T-helper 2 cell treated with Interferon-gamma antibody and Interleukin-4, amounts not matched to agents 100 ng/mL and 5 ng/mL, for 36 hours (primary cell): Measurements from ENCODE around the gene MISP3. TPM values are rescaled to one million over a fixed set of nuclear protein-coding genes. Genes with fewer than 3 reads are reported as not detected.

ENCODE experiments used
- intact Hi-C: fragments of 100-400 bp; cut with micrococcal nuclease; formaldehyde crosslinking; loops from one replicate; pipeline ENCODE4 v1.15.1; 2023
- total RNA-seq: library from RNA; stranded (reverse); gene quantifications from 2 replicates; pipeline ENCODE4 v1.2.3, GENCODE V29; 2022

The MISP3 gene
- total RNA-seq, 1 donor from 2014 or later: 2.1 TPM

DNA sequence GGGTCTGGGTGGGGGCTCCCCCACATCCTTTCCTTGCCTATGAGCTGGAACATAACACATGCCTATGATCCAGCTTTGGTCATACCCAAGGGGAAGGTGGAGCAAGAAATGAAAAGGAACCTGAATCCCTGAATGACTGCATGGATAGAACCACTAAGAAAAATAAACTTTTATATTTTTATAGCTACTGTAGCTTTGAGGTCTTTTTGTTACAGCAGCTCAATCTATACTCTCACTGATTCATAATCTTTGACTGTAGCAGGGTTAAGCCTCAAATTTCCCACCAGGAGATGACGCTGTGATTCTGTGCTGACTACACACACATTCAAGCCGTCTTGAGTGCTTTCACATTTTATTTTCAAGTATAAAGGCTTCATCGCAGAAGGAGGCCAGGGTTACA is 19.6 kb upstream of the MISP3 start:
- intact Hi-C loops: no loop called here

DNA sequence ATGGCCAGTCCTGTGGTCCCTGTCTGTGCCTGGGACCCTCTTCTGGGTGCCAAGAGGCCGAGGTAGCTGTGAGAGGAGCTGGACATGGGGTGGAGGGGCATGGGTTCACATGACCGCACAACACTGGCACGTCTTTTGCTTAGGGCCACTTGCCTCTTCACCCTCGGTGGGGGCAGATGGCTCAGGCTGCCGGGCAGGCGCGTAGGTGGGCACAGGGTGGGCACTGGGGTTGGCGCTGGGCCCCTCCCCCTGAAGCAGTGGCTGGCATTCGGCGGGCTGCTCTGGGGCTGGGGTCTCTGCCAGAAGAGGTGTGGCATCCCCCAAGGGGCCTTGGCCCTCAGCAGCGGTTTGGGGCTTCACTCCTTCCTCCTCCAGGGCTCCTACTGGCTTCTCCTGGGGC is 19.1 kb upstream of the MISP3 start:
- intact Hi-C loops: no loop called here

DNA sequence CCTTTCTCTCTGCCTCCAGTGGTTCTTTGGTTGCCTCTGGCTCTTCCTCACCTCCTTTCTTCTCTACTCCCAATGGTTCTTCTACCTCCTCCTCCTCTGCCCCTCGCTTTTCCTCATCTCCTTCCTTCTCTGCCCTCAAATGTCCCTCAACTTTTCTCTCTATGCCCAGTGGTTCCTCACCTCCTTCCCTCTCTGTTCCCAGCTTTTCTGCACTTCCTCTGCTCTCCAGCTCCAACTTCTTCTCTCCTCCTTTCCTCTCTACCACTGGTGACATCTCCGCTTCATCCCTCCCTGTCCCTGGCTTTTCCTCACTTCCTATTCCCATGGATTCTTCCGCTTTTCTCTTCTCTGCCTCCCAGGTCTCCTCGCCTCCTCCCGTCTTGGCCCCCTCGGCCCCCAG is 18.5 kb upstream of the MISP3 start:
- intact Hi-C loops: no loop called here

GRCh38 chr19:14054721-14055120 is 17.9 kb upstream of the MISP3 start:
- intact Hi-C loops: loop anchor here (5.0 kb wide), 1 partner anchor 172 kb away; no protein-coding TSS in a partner anchor

GRCh38 chr19:14055396-14055795 is 17.2 kb upstream of the MISP3 start:
- intact Hi-C loops: loop anchor here (5.0 kb wide), 1 partner anchor 173 kb away; no protein-coding TSS in a partner anchor

DNA sequence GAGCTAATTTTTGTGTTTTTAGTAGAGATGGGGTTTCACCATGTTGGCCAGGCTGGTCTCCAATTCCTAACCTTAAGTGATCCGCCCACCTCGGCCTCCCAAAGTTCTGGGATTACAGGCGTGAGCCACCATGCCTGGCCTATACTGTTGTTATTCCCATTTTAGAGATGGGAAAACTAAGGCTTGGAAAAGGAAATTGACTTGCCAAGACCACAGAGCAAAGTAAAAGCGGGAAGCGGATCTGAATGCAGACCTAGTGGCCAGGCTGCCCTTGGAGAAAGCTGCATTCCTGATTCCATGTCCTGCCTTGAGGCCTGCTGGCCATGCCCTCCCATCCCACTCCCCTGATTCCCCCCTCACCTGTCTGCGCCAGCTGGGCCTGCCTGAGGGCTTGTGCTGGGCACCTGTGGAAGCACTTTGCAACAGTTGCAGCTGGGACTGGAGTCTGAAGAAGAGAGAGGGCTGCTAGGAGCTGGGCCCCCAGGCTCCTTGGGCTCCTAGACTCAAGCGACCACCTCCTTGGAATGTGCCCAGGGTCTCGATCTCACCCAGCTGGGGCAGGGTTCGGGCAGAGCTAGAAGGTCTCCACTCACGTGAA is 16.4 kb upstream of the MISP3 start:
- intact Hi-C loops: loop anchor here (5.0 kb wide), 1 partner anchor 174 kb away; no protein-coding TSS in a partner anchor

- intact Hi-C loops: loop anchor here (5.0 kb wide), 1 partner anchor 175 kb away; no protein-coding TSS in a partner anchor
Measured at GRCh38 chr19:14056741-14057356, 15.7 kb upstream of the MISP3 start.

GRCh38 chr19:14058182-14059092 is 14.1 kb upstream of the MISP3 start:
- intact Hi-C loops: loop anchor here (5.0 kb wide), 1 partner anchor 176 kb away; no protein-coding TSS in a partner anchor

DNA sequence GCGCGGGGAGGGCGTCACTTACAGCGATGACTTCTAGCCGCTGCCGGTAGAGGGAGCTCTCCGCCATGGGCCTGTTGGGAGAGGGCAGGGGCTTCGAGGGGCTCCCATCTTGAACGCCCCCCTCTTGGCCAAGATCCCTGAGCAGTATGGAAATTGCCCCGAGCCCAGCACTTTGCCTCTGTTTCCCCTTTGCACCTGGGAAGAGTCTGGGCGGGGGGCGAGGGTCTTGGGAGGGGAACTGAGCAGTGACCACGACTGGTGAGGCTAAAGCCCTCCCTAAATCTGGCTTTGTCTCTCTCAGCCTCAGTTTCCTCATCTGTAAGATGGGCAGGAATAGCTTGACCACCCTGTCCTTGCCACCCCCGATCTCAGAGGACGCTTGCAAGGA is 13.5 kb upstream of the MISP3 start:
- intact Hi-C loops: loop anchor here (5.0 kb wide), 1 partner anchor 177 kb away; no protein-coding TSS in a partner anchor

GRCh38 chr19:14059652-14060155 is 12.9 kb upstream of the MISP3 start:
- intact Hi-C loops: loop anchor here (5.0 kb wide), 1 partner anchor 177 kb away; no protein-coding TSS in a partner anchor

DNA sequence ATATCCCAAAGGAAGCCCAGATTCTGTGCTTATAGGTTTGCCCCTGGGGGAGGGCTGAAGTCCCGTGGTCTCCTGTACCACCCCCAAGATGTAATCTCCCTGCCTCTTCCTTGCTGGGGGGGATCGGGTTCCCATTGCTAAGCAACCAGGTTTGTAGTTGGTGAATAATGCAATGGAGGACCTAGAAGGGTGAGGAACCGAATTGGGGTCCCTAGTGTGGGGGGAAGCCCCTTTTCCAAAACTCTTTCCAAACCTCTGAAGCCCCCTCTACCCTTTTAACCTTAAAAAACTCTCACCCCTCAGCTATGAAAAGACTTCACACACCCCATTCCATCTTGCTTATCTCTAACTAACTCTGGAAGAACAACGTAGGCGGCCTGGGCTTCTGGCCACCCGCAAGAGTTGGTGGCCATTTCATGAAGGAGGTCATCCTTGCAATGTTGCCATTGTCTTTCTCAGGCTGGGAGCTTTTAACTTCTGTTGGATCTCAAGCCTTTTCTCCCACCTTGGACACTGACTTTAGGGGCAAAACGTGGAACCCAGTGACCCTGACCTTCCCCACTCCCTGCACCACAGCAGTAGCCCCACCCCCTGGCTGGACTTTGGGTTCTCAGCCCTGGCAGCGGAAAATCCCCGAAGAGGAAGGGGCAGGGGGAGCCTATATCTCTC is 11.4 kb upstream of the MISP3 start:
- intact Hi-C loops: no loop called here

DNA sequence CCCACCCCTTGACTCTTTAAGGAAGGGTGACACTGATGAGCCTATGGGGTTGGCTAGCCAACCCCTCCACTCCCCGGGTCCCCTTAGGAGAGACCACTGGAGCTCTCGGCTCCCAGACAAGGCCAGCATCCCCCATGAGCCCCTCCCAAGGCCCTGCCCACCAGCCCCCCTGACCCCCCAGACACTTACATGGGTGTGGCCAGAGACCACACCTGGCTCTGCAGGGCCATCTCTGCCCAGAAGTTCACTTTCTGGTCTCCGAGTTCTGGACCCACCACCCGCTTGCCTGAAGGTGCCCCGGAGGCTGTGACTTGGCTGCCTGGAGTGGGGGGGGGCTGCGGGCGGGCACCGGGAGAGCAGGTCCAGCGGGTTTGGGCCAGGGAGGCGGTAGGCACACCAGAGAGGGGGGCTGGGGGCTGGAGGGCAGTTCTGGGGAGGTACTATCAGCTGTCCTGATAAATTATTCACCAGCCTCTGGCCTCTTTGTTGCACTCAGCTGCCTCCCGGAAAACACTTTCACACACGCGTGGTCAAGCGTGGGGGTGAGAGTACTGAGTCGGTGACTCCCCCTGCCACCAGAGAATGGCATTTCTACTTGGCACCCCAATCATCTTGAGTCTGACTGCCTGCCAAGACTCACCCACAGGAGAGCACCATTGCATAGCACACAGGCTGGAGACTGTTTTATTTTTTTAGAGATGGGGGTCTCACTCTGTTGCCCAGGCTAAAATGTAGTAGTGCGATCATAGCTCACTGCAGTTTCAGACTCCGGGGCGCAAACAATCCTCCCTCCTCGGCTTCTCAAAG is 10.6 kb upstream of the MISP3 start, which contains the start of gene PALM3:
Gene PALM3, minus strand, starts transcription at position 326 of the 807 bp plus-strand sequence. Its CDS starts 96 bp downstream, at position 230.
- intact Hi-C loops: no loop called here

GRCh38 chr19:14062558-14062855 is 10.1 kb upstream of the MISP3 start:
- intact Hi-C loops: no loop called here

GRCh38 chr19:14063105-14063504 is 9.5 kb upstream of the MISP3 start:
- intact Hi-C loops: no loop called here

GRCh38 chr19:14066134-14066533 is 6.5 kb upstream of the MISP3 start:
- intact Hi-C loops: no loop called here

GRCh38 chr19:14070268-14071050 is 2.1 kb upstream of the MISP3 start:
- intact Hi-C loops: loop anchor here (5.0 kb wide), 1 partner anchor 63 kb away; the partner anchor contains the start of gene RFX1

- intact Hi-C loops: loop anchor here (1.0 to 5.0 kb wide), 4 partner anchors 63 to 445 kb away; partner anchors contain the start of genes ASF1B, DNAJB1 and RFX1
Measured at GRCh38 chr19:14073261-14073924, 807 bp downstream of the MISP3 start.
